H1 (cell line): ENCODE results near the gene SIGLEC11. TPM values are rescaled to one million over a fixed set of nuclear protein-coding genes. Genes with fewer than 3 reads are reported as not detected.

Experiments used
- ATF2 ChIP-seq: IDR thresholded peaks from 2 replicates; pipeline ENCODE4 v1.6.1; 2012; ENCODE audit warnings: low read length, inconsistent platforms
- CHD2 ChIP-seq: IDR thresholded peaks from 2 replicates; pipeline ENCODE4 v1.6.1; 2012; ENCODE audit warnings: low read length, improper control_type of control experiment
- PHF8 ChIP-seq: fragments of 200-600 bp; sonication (generic); conservative IDR thresholded peaks from 2 replicates; pipeline ENCODE4 v1.7.1; 2012; ENCODE audit warnings: low read depth, mild to moderate bottlenecking, inconsistent platforms, low read length, moderate library complexity
- RFX5 ChIP-seq: IDR thresholded peaks from 2 replicates; pipeline ENCODE4 v1.6.1; 2011; ENCODE audit warnings: low read depth, low read length, improper control_type of control experiment, borderline replicate concordance
- SP2 ChIP-seq: IDR thresholded peaks from 2 replicates; pipeline ENCODE4 v1.6.1; 2012; ENCODE audit warnings: mild to moderate bottlenecking, low read length, inconsistent platforms
- polyA plus RNA-seq, 7 experiments: library from polyadenylated mRNA; depleted of rRNA in 3 of 7; stranded (reverse) in 5 of 7; unstranded in 2 of 7; fragments of >200 nt in 5 of 7; fragments of 200-250 nt in 2 of 7; gene quantifications; 1 replicate in 5 of 7; 2 replicates in 1 of 7; 4 replicates in 1 of 7; pipeline versions ENCODE4 v1.2.1 to v1.2.3, GENCODE V29; 2011 to 2013; ENCODE audit warnings: missing spikeins in 2 of 7, mixed read lengths in 2 of 7
- total RNA-seq: library from RNA; stranded (reverse); fragmentation: NEBNext Ultra II Directional; extraction: Animal tissue kit (Norgen Biotek cat#: 25700); gene quantifications from 2 replicates; pipeline ENCODE4 v1.2.1, GENCODE V29; 2021

Gene SIGLEC11
- total and polyA plus RNA-seq, 2 of the 8 experiments (the other 6 are each of a cell fraction or from before 2014, with no cell fraction given): 0.18 TPM; not detected in 1

GRCh38 chr19:50007170-50007569, 46.2 kb upstream of the SIGLEC11 start (continued):
- TF ChIP-seq ATF2 (no peak), CHD2 (no peak), PHF8 (no peak), SP2 (no peak), RFX5 (no peak)
